Parathyroid adenoma (tissue), 2 donors: ENCODE measurements around the gene TSPAN16.

Experiments used
- H2AFZ ChIP-seq: fragments of 300-600 bp; sonication (generic); one replicate; pipeline ENCODE4 v1.7.0; 2017; ENCODE audit warnings: antibody characterized with exemption, mild to moderate bottlenecking
- H3K27ac ChIP-seq: fragments of 300-600 bp; sonication (generic); one replicate; pipeline ENCODE4 v1.7.0; 2017
- H3K27me3 ChIP-seq: fragments of 300-600 bp; sonication (generic); one replicate; pipeline ENCODE4 v1.7.0; 2017; ENCODE audit warnings: low read length; ENCODE audit not compliant: control insufficient read depth, insufficient read depth
- H3K36me3 ChIP-seq: fragments of 300-600 bp; sonication (generic); one replicate; pipeline ENCODE4 v1.7.0; 2017; ENCODE audit warnings: low read length; ENCODE audit not compliant: control insufficient read depth, insufficient read depth
- H3K4me1 ChIP-seq: fragments of 300-600 bp; sonication (generic); one replicate; pipeline ENCODE4 v1.7.0; 2017; ENCODE audit warnings: control low read depth
- H3K4me2 ChIP-seq: fragments of 300-600 bp; sonication (generic); one replicate; pipeline ENCODE4 v1.7.0; 2017; ENCODE audit warnings: low read length
- H3K4me3 ChIP-seq: fragments of 300-600 bp; sonication (generic); one replicate; pipeline ENCODE4 v1.7.0; 2017; ENCODE audit warnings: low read depth, low read length
- H3K79me2 ChIP-seq: fragments of 300-600 bp; sonication (generic); one replicate; pipeline ENCODE4 v1.7.0; 2017; ENCODE audit warnings: control low read depth
- H3K9ac ChIP-seq: fragments of 300-600 bp; sonication (generic); one replicate; pipeline ENCODE4 v1.7.0; 2017; ENCODE audit warnings: mild to moderate bottlenecking
- H3K9me3 ChIP-seq: fragments of 300-600 bp; sonication (generic); one replicate; pipeline ENCODE4 v1.7.0; 2017; ENCODE audit warnings: low read length; ENCODE audit not compliant: control insufficient read depth
- CTCF ChIP-seq: fragments of 300-600 bp; sonication (generic); IDR thresholded peaks from one replicate; pipeline ENCODE4 v1.7.0; 2017; ENCODE audit warnings: antibody characterized with exemption, mild to moderate bottlenecking
- donor health status: primary hyperparathyroidism.

TSPAN16 gene

GRCh38 chr19:11290256-11290655 lies 5.7 kb upstream of the TSPAN16 start:
- TF ChIP-seq CTCF = no peak
- Histone ChIP-seq H3K79me2 (no peaks in the 10 kb centered on the region), H3K27me3 (no peaks in the 10 kb centered on the region), H3K4me1 (no peaks in the 10 kb centered on the region), H2AFZ (no peak overlapping the region), H3K9ac (no peak overlapping the region), H3K4me3 (no peak overlapping the region), H3K27ac (no peak overlapping the region), H3K9me3 (no peaks in the 10 kb centered on the region), H3K36me3 (no peaks in the 10 kb centered on the region), H3K4me2 (no peak overlapping the region)

GRCh38 chr19:11291415-11291814 lies 4.5 kb upstream of the TSPAN16 start:
- no peaks in the 10 kb centered on the region for H3K27me3 ChIP-seq
- H3K27ac ChIP-seq = no peak overlapping the region
- no peaks in the 10 kb centered on the region for H3K4me1 ChIP-seq
- H3K9ac ChIP-seq = no peak overlapping the region
- H2AFZ ChIP-seq = no peak overlapping the region
- no peaks in the 10 kb centered on the region for H3K36me3 ChIP-seq
- H3K4me3 ChIP-seq = no peak overlapping the region
- no peaks in the 10 kb centered on the region for H3K9me3 ChIP-seq
- H3K4me2 ChIP-seq = no peak overlapping the region
- no peak for TF ChIP-seq CTCF
- no peaks in the 10 kb centered on the region for H3K79me2 ChIP-seq

- Histone ChIP-seq H3K4me2 (no peak overlapping the region), H3K79me2 (no peaks in the 10 kb centered on the region), H2AFZ (no peak overlapping the region), H3K4me3 (no peak overlapping the region), H3K4me1 (no peaks in the 10 kb centered on the region), H3K27ac (no peak overlapping the region), H3K9ac (no peak overlapping the region), H3K9me3 (no peaks in the 10 kb centered on the region), H3K27me3 (no peaks in the 10 kb centered on the region), H3K36me3 (no peaks in the 10 kb centered on the region)
- TF ChIP-seq CTCF = no peak
These were observed 4.0 kb upstream of the TSPAN16 start for GRCh38 chr19:11291991-11292390.

GRCh38 chr19:11293433-11294389 lies 2.2 kb upstream of the TSPAN16 start:
- Histone ChIP-seq H3K9me3 (no peaks in the 10 kb centered on the region), H2AFZ (peak overlapping the region; percentile 80), H3K4me1 (no peaks in the 10 kb centered on the region), H3K4me3 (peak overlapping the region; percentile 25), H3K9ac (no peak overlapping the region), H3K79me2 (no peaks in the 10 kb centered on the region), H3K36me3 (no peaks in the 10 kb centered on the region), H3K27me3 (no peaks in the 10 kb centered on the region), H3K4me2 (peak overlapping the region; percentile 37), H3K27ac (no peak overlapping the region)
- TF ChIP-seq CTCF = peak; percentile 99

- no peak overlapping the region for H3K27ac ChIP-seq
These were observed 780 bp upstream of the TSPAN16 start for GRCh38 chr19:11295180-11295579.

More at GRCh38 chr19:11295180-11295579, 780 bp upstream of the TSPAN16 start:
- H3K9ac ChIP-seq = no peak overlapping the region
- H3K79me2 ChIP-seq = no peaks in the 10 kb centered on the region
- no peaks in the 10 kb centered on the region for H3K27me3 ChIP-seq
- H3K4me3 ChIP-seq = no peak overlapping the region
- no peaks in the 10 kb centered on the region for H3K36me3 ChIP-seq
- TF ChIP-seq CTCF = no peak
- H3K4me1 ChIP-seq = no peaks in the 10 kb centered on the region
- H2AFZ ChIP-seq = no peak overlapping the region
- no peak overlapping the region for H3K4me2 ChIP-seq
- H3K9me3 ChIP-seq = no peaks in the 10 kb centered on the region
